GM12878 (cell line): ENCODE data around the gene RANBP17. TPM values are rescaled to one million over a fixed set of nuclear protein-coding genes. Genes with fewer than 3 reads are reported as not detected.

Experiments used
- ATAC-seq: fragments of 200-7000 bp; cut with Tn5 transposase; 3 replicates; pipeline ENCODE4 v1.9.1; 2020; ENCODE audit warnings: mild to moderate bottlenecking, moderate library complexity
- BruUV-seq: library from RNA; stranded (reverse); fragments of 400-500 nt; replicated peaks from 2 replicates; lab custom pipeline; 2021; lab: Mats Ljungman, UMichigan
- CTCF ChIA-PET: fragments of 300-600 bp; sonication (Branson Sonifier 250); formaldehyde crosslinking; extraction: SDS; loops from one replicate; lab custom pipeline; 2021; ENCODE audit warnings: inconsistent platforms; lab: Yijun Ruan, JAX
- POLR2A ChIA-PET: fragments of 350-600 bp; formaldehyde crosslinking; extraction: SDS; loops from one replicate; lab custom pipeline; 2021; ENCODE audit warnings: inconsistent platforms; lab: Charles Lee
- RAD21 ChIA-PET: fragments of 300-600 bp; sonication (Branson Sonifier 250); formaldehyde crosslinking; loops from one replicate; lab custom pipeline; 2023; ENCODE audit warnings: antibody characterized with exemption; ENCODE audit not compliant: unreplicated experiment; lab: Charles Lee
- SMC1A ChIA-PET: fragments of 300-600 bp; sonication (Branson Sonifier 250); formaldehyde crosslinking; loops from one replicate; lab custom pipeline; 2023; ENCODE audit not compliant: unreplicated experiment, uncharacterized antibody; lab: Charles Lee
- DNase-seq: peaks from one replicate; pipeline ENCODE4 v3.0.0-alpha.2; 2011; ENCODE audit warnings: low read depth, low spot score
- FAIRE-seq: peaks from 3 replicates; lab custom pipeline; 2011; peaks lifted over from hg19 to GRCh38; lab: Jason Lieb, UNC
- H2AFZ ChIP-seq: 2 replicates; pipeline ENCODE4 v1.6.0; 2011; ENCODE audit warnings: low read depth, low read length, control low read depth; ENCODE audit not compliant: control insufficient read depth
- H3K27ac ChIP-seq: 2 replicates; pipeline ENCODE4 v1.5.1; 2011; ENCODE audit warnings: control low read depth; ENCODE audit not compliant: control insufficient read depth, insufficient read depth
- H3K27me3 ChIP-seq, 2 experiments: replicated peaks in 1 of 2; 2 replicates each; pipeline versions ENCODE4 v1.6.0 to v1.6.1; 2011; ENCODE audit warnings: low read length in 1 of 2; ENCODE audit not compliant: control insufficient read depth in 2 of 2, insufficient read depth in 2 of 2
- H3K36me3 ChIP-seq, 2 experiments: 2 replicates each; pipeline ENCODE4 v1.5.1; 2011; ENCODE audit warnings: low read length in 1 of 2; ENCODE audit not compliant: control insufficient read depth in 2 of 2, insufficient read depth in 2 of 2
- H3K4me1 ChIP-seq: 2 replicates; pipeline ENCODE4 v1.6.1; 2011; ENCODE audit warnings: mild to moderate bottlenecking, low read length, moderate library complexity, mixed read lengths; ENCODE audit not compliant: control insufficient read depth, insufficient read depth
- H3K4me2 ChIP-seq: 2 replicates; pipeline ENCODE4 v1.6.0; 2011; ENCODE audit warnings: control low read depth; ENCODE audit not compliant: control insufficient read depth, insufficient read depth
- H3K4me3 ChIP-seq: fragments of 200-600 bp; sonication (generic); 2 replicates; pipeline ENCODE4 v1.5.1; 2016
- H3K79me2 ChIP-seq: 2 replicates; pipeline ENCODE4 v1.6.0; 2011; ENCODE audit warnings: low read length; ENCODE audit not compliant: control insufficient read depth, insufficient read depth
- H3K9ac ChIP-seq: 2 replicates; pipeline ENCODE4 v1.8.0; 2011; ENCODE audit warnings: low read length, control low read depth, mixed read lengths; ENCODE audit not compliant: control insufficient read depth, insufficient read depth
- H3K9me3 ChIP-seq: replicated peaks from 3 replicates; pipeline ENCODE4 v1.5.1; 2011; ENCODE audit warnings: mild to moderate bottlenecking, low read length; ENCODE audit not compliant: control insufficient read depth, insufficient read depth
- H4K20me1 ChIP-seq: 2 replicates; pipeline ENCODE4 v1.6.0; 2011; ENCODE audit not compliant: control insufficient read depth, insufficient read depth
- BMI1 ChIP-seq: fragments of 450-650 bp; IDR thresholded peaks from 2 replicates; pipeline ENCODE4 v1.6.1; 2016; ENCODE audit warnings: mild to moderate bottlenecking, moderate library complexity, borderline replicate concordance
- ELK1 ChIP-seq: IDR thresholded peaks from 2 replicates; pipeline ENCODE4 v1.6.1; 2012; ENCODE audit warnings: low read depth, low read length, improper control_type of control experiment
- KDM1A ChIP-seq: fragments of 200-600 bp; sonication (generic); IDR thresholded peaks from 2 replicates; pipeline ENCODE4 v1.6.1; 2016; ENCODE audit warnings: borderline replicate concordance
- LARP7 ChIP-seq: fragments of 450-650 bp; IDR thresholded peaks from 2 replicates; pipeline ENCODE4 v1.6.1; 2017; ENCODE audit warnings: mild to moderate bottlenecking
- NBN ChIP-seq: fragments of 450-650 bp; IDR thresholded peaks from 2 replicates; pipeline ENCODE4 v1.6.1; 2016
- NR2C2 ChIP-seq: IDR thresholded peaks from 2 replicates; pipeline ENCODE4 v1.6.1; 2011; ENCODE audit warnings: borderline replicate concordance, low read depth; ENCODE audit not compliant: control insufficient read depth, insufficient read length
- RELA ChIP-seq: fragments of 450-650 bp; IDR thresholded peaks from 2 replicates; pipeline ENCODE4 v1.8.0; 2014; ENCODE audit warnings: borderline replicate concordance; ENCODE audit not compliant: partially characterized antibody
- SIN3A ChIP-seq: IDR thresholded peaks from 2 replicates; pipeline ENCODE4 v1.6.1; 2012; ENCODE audit warnings: low read depth, low read length, improper control_type of control experiment
- SMARCA5 ChIP-seq: fragments of 450-650 bp; IDR thresholded peaks from 2 replicates; pipeline ENCODE4 v1.6.1; 2017; ENCODE audit warnings: mild to moderate bottlenecking
- STAT1 ChIP-seq: fragments of 450-650 bp; conservative IDR thresholded peaks from 2 replicates; pipeline ENCODE4 v1.6.1; 2014; ENCODE audit warnings: antibody characterized with exemption, mild to moderate bottlenecking
- SUPT20H ChIP-seq: IDR thresholded peaks from 2 replicates; pipeline ENCODE4 v1.6.1; 2011; ENCODE audit warnings: low read depth, mild to moderate bottlenecking, low read length, moderate library complexity, borderline replicate concordance; ENCODE audit not compliant: control insufficient read depth
- ZBED1 ChIP-seq: IDR thresholded peaks from 2 replicates; pipeline ENCODE4 v1.6.1; 2016; ENCODE audit warnings: borderline replicate concordance
- ZSCAN29 ChIP-seq: fragments of 450-650 bp; IDR thresholded peaks from 2 replicates; pipeline ENCODE4 v1.6.1; 2017; ENCODE audit warnings: mild to moderate bottlenecking, moderate library complexity
- ZZZ3 ChIP-seq: IDR thresholded peaks from 2 replicates; pipeline ENCODE4 v1.6.1; 2011; ENCODE audit warnings: low read depth; ENCODE audit not compliant: control insufficient read depth, insufficient read length
- WGBS: methylation state at CpG from one replicate; pipeline ENCODE4 v1.1.6; 2016; ENCODE audit warnings: low lambda C conversion rate; ENCODE audit not compliant: insufficient replicate concordance, insufficient coverage; ENCODE audit errors: missing lambda C conversion rate; 5-methylcytosine and 5-hydroxymethylcytosine counted together
- in situ Hi-C: fragments of 300-500 bp; cut with MboI; formaldehyde crosslinking; loops from 9 replicates; pipeline ENCODE4 v1.14.3; 2018; ENCODE audit warnings: mixed read lengths
- intact Hi-C: fragments of 100-400 bp; cut with micrococcal nuclease; formaldehyde crosslinking; loops from one replicate; pipeline ENCODE4 v1.14.2; 2022; ENCODE audit not compliant: unreplicated experiment
- polyA plus RNA-seq, 11 experiments: library from polyadenylated mRNA; depleted of rRNA in 4 of 11; unstranded in 6 of 11; stranded (reverse) in 5 of 11; fragments of >200 nt; fragmentation: Nextera tagmentation in 4 of 11; fragmentation: Illumina TruSeq in 1 of 11; extraction: Ambion mirVana in 4 of 11; extraction: Trizol in 1 of 11; gene quantifications; 1 replicate in 1 of 11; 2 replicates in 10 of 11; pipeline versions ENCODE4 v1.2.1 to v1.2.3, GENCODE V29; 2011 to 2016; ENCODE audit warnings: inconsistent platforms in 2 of 11, missing spikeins in 2 of 11, low read depth in 1 of 11
- total RNA-seq, 4 experiments: library from RNA; depleted of rRNA in 3 of 4; stranded (reverse); fragments of >200 nt in 3 of 4; fragmentation: Illumina TruSeq in 1 of 4; extraction: Trizol in 1 of 4; gene quantifications; 2 replicates each; pipeline versions ENCODE4 v1.2.1 to v1.2.3, GENCODE V29; 2013 to 2021

Gene RANBP17
- total and polyA plus RNA-seq, 10 of the 15 experiments (the other 5 are each of a cell fraction or from before 2014, with no cell fraction given) = 0.10 TPM; not detected in 9

GRCh38 chr5:170836226-170836625 lies 25.6 kb upstream of the RANBP17 start:
- no TSS peak for BruUV-seq
- H3K4me2 ChIP-seq = no peak overlapping the region
- H3K27ac ChIP-seq = no peak overlapping the region
- WGBS = 22% methylated on average over 4 of the region's 4 CpGs
- no peaks in the 10 kb centered on the region for H4K20me1 ChIP-seq
- CTCF ChIA-PET = no interaction called here
- H2AFZ ChIP-seq = no peak overlapping the region
- no peak for DNase-seq
- RAD21 ChIA-PET = no interaction called here
- TF ChIP-seq ZZZ3 (no peak), ELK1 (no peak), NR2C2 (no peak), SMARCA5 (no peak), KDM1A (no peak)
- no peaks in the 10 kb centered on the region for H3K4me1 ChIP-seq
- SMC1A ChIA-PET = no interaction called here
- no peaks in the 10 kb centered on the region for H3K79me2 ChIP-seq
- no peak for FAIRE-seq
- in situ Hi-C loops (no loop called here), intact Hi-C loops (no loop called here)
- H3K36me3 ChIP-seq = no peaks in the 10 kb centered on the region
- no peak for ATAC-seq
- no peaks in the 10 kb centered on the region for H3K9me3 ChIP-seq
- no peak overlapping the region for H3K9ac ChIP-seq
- POLR2A ChIA-PET = no interaction called here
- no peak overlapping the region for H3K4me3 ChIP-seq
- H3K27me3 ChIP-seq = no peaks in the 10 kb centered on the region

GRCh38 chr5:170843870-170844269 lies 17.9 kb upstream of the RANBP17 start:
- POLR2A ChIA-PET = no interaction called here
- SMC1A ChIA-PET = no interaction called here
- CTCF ChIA-PET = no interaction called here
- no TSS peak for BruUV-seq
- no peak for ATAC-seq
- in situ Hi-C loops = no loop called here
- Histone ChIP-seq H4K20me1 (no peaks in the 10 kb centered on the region), H3K4me1 (no peaks in the 10 kb centered on the region), H3K79me2 (no peaks in the 10 kb centered on the region), H3K4me2 (no peak overlapping the region), H2AFZ (no peak overlapping the region), H3K9me3 (no peaks in the 10 kb centered on the region), H3K36me3 (no peaks in the 10 kb centered on the region)
- FAIRE-seq = no peak
- no peak for DNase-seq
- 0% methylated on average over 2 of the region's 2 CpGs for WGBS
- TF ChIP-seq STAT1 (no peak), LARP7 (no peak), ZSCAN29 (no peak), SUPT20H (no peak), BMI1 (no peak), SIN3A (no peak), ZBED1 (no peak), RELA (no peak), NBN (no peak)
- TF ChIP-seq, all 136 proteins: peak for 0
- RAD21 ChIA-PET = no interaction called here
- Histone ChIP-seq H3K4me3 (no peak overlapping the region), H3K27me3 (no peaks in the 10 kb centered on the region), H3K9ac (no peak overlapping the region), H3K27ac (no peak overlapping the region)
- intact Hi-C loops = no loop called here
